ENCODE data around the gene ATAD3C.
"Not testable (repeated sequence)": the region's sequence is repeated elsewhere in the genome, so short reads cannot be mapped to it uniquely, and the experiment has no call there.

ATAD3C gene, protein sequence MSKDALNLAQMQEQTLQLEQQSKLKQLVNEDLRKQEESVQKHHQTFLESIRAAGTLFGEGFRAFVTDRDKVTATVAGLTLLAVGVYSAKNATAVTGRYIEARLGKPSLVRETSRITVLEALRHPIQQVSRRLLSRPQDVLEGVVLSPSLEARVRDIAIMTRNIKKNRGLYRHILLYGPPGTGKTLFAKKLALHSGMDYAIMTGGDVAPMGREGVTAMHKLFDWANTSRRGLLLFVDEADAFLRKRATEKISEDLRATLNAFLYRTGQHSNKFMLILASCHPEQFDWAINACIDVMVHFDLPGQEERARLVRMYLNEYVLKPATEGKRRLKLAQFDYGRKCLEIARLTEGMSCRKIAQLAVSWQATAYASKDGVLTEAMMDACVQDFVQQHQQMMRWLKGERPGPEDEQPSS
- 0.04 to 0.05 reads per million in 2 donors for total RNA-seq

DNA sequence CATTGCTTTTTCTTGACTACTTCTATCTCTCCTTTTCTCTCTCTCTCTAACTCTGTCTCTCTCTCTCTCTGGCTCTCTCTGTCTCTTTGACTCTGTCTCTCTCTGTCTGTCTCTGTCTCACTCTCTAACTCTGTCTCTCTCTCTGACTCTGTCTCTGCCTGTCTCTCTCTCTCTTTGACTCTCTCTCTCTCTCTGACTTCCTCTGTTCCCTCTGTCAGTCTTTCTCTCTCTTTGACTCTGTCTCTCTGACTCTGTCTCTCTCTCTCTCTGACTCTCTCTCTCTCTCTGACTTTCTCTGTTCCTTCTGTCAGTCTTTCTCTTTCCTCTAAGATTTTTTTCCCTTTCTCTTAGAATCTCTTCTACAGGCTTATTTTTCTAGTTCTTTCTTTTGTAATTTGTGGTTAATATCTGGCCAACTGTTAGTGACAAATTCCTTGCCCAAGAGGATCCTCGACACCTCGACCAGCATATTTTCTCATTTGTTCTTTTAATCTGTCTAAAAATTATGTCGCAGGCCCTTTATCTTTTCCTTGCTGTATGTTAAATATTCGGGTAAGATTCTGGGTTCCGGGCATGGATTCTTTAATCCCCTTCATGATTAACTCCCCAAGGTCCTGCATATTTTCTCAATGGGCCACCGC is at the start of gene ATAD3C:
TSS of gene ATAD3C (plus strand) at position 591 of the 641 bp plus-strand sequence. CDS start 995 bp downstream, outside the sequence.
- no peak for DNase-seq

DNA sequence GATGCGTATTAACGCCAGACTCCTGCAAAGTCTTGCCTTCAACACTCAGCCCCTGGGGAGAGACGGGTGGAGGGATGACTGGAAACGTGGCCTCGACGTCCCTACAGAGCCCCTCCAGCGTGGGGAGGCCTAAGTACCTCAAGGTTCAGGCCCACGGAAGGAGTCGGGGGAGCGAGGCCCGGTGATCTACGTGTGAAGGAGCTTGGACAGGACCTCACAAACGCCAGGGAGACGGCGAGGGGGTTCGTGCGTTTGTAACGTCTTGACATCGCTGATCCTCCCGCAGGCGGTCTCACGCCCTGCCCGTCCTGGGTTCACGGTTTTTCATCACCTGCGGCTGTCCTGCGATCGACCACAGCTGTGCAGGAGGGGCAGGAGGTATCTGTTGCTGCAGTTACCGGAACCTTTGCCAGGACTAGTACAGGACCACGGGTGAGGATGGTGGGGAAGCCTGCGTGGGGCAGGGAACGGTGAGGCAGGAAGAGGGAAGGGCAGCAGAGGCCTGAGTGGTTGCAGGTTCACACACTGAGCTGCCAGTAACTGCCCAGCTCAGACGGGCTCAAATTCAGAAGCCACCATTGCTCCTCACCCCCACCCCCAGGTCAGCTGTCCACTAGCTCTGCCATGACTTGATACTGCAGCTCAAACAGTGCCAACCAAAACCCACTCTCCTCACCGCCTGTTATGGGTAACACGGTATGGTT is 49.5 kb upstream of the ATAD3C start:
- DNase-seq: no peak

DNA sequence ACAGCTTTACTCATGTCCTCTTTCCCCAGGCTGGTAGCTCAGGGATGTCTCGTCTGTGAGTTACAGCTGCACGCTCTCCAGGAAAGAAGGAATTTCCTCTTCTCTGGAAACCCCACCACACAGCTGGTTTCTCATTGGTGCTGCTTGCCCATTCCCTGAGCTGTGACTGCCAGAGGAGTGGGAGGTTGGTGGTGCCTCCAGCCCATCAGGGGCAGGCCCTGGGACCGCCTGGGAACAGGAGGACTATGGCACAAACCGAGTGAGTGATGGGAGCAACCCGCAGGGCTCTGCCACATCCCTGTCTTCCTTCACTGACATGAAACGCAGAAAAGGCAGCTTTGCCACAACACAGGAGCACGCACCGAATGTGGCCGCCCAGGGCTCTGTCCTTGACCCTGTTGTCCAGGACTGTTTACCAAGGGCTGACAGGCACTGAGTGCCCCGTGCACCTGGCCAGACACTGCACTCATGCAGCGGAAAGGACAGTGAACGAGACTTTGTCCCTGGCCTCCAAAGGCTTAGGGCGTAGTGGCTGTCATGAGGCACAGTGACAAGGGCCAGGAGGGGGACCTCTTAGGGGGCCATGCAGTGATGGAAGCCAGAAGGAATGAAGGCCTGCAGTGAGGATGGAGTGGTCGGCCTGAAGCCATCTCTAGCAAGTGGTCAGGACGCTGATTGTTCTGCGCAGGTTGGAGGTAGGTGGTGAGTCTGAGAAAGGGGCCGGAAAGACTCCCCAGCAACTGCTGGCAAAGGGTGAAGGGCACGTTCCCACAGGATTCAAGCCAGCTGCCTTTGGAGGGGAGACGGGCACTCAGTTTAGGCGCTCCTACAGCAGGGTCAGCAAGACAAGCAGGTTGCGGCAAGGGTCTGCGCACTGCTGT is 48.7 kb upstream of the ATAD3C start:
- no peak for DNase-seq

DNA sequence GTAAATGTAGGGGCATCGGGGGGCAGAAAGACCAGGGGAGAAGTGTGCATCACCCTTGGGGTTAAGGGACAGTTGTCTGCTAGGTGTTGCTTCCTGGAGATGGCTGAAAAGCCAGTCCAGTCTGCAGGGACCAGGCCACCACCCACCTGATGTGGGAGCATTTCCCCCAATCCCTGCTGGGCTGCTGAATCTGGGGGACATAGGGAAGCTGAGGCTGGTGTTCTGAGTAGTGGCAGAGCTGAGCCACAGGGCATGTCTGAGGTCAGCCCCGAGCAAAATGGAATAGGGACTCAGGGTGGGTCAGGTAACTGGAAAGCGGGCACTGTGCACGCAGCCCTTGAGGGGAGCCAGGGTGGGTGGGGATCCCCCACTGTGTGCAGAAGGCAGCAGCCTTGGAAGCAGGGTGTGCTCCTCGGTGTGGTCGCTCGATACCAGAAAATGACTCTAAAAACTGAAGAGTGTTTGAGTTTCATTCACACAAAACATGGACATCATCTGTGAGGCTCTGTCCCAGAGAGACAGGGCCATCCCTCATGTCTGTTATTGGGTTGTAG is 48.0 kb upstream of the ATAD3C start:
- no peak for DNase-seq

DNA sequence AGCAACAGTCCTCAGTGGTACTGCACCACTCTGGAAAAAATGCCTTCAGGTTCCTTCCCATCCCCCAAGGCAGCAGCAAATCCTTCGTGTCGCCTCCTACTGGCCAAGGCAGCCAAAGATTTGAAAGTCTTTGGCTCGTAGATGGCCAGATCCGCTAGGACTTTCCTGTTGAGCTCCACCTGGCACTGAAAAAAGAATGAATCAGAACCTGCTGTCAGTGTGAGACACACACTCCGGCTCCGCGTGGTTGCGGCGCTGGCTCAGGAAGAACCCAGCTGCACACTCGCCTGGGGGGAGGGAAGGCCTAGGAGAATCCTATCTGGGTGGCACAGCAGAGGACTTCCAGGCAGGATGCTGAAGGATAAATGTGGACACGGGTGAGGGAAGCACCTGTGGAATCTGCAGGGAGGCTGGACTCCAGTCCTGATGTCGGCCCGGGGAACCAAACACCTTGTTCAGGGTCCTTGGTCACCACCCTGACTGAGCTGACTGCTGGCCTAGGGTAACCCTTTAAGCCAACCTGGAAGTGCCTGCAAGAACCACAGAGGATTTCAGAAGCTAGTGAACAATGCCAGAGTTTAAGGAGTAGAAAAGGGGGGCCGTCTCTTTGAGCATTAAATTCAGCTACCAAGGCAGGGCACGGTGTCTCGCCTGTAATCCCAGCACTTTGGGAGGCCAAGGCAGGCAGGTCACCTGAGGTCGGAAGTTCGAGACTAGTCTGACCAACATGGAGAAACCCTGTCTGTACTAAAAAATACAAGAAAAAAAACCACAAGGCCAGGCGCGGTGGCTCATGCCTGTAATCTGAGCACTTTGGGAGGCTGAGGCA is 47.2 kb upstream of the ATAD3C start:
- no peak for DNase-seq

DNA sequence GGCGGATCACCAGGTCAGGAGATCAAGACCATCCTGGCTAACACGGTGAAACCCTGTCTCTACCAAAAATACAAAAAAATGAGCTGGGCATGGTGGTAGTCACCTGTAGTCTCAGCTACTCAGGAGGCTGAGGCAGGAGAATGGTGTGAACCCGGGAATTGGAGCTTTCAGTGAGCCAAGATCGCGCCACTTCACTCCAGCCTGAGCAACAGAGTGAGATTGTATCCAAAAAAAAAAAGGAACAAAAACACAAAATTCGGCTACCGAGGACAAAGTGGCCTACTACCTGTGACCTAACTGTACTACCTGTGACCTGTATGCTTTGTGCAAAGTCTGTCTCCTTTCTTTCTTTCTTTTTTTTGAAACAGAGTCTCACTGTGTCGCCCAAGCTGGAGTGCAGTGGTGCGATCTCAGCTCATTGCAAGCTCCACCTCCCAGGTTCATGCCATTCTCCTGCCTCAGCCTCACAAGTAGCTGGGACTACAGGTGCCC is 46.5 kb upstream of the ATAD3C start:
- not testable (repeated sequence) for DNase-seq

DNA sequence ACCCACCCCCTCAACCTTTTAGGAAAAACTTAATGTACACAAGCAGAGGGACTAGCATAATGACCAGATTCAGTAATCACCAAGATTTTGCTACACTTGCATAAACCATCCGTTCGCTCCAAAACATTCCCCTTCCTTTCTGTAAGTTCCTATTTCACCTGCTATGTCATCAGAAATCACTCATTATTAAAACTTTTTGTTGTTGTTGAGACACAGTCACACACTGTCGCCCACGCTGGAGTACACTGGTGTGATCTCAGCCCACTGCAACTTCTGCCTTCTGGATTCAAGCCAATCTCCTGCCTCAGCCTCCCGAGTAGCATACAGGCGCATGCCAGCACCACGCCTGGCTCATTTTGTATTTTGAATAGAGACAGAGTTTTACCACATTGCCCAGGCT is 45.8 kb upstream of the ATAD3C start:
- DNase-seq: no peak

DNA sequence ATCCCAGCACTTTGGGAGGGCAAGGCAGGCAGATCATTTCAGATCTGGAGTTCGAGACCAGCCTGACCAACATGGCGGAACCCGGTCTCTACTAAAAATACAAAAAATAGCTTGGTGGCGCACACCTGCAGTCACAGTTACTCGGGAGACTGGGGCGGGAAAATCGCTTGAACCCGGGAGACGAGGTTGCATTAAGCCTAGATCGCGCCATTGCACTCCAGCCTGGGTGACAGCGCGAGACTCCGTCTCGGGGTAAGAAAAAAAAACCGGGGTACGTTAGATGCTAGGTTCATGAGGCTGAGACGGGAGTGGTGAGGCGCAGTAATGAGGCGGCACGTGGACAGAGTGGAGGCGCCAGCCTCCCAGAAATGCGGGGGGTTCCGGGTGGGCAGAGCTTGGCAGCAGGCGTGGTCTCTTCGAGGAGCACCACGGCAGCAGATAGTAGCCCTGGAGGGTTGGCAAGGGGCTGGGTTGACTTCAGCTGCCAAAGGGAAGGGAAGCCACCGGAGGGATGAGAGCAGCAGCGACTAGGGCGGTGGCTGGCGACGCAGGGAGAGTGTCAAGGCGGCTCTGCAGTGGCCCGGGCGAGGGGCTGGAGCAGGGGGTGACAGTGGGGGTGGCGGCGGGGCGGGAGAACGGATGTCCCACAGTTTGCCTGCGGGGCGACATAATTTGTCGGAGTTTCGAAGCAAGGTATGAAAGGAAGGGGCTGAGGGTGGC is 43.2 kb upstream of the ATAD3C start:
- no peak for DNase-seq

DNA sequence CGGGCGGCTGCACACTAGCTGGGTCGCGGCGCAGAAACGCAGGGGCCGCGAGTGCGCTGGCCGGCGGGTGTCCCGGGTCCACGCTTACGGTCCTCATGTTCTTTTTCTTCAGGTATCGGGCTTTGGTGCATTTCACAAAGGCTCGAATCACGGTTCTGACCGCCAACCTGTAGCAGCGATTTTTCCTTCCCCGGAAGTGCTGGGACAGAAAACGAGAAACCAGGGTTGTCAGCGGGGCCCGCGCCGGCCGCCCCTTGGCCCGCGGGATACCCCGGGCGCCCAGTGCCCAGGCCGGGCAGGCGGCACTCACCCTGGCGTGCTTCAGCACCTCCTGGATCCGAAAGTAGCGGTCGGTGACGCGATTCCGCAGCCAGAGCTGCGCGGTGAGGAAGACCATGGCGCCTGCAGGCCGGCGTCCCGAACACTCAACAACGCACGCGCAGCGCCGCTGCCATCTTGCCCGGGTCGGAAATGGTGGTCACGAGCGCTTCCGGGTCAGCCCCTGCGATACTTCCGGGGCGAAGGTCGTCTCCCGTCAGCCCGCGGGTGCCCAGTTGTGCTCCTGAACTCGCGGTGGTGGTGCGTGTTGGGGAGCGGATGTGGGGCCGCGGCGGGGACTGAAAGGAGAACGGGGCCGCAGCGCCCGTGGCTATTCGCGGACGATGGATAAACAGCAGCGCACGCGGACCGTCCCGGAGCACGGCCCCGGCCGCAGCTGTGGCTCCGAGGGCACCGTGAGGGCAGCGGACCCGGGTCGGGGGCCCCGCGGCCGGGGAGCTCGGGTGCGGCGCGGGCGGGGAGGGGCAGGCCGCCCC is 42.5 kb upstream of the ATAD3C start, which contains the start of gene MRPL20:
TSS of gene MRPL20 (minus strand) at position 473 of the 815 bp plus-strand sequence. CDS start at position 397, 76 bp downstream.
- peak; percentile 95 for DNase-seq

DNA sequence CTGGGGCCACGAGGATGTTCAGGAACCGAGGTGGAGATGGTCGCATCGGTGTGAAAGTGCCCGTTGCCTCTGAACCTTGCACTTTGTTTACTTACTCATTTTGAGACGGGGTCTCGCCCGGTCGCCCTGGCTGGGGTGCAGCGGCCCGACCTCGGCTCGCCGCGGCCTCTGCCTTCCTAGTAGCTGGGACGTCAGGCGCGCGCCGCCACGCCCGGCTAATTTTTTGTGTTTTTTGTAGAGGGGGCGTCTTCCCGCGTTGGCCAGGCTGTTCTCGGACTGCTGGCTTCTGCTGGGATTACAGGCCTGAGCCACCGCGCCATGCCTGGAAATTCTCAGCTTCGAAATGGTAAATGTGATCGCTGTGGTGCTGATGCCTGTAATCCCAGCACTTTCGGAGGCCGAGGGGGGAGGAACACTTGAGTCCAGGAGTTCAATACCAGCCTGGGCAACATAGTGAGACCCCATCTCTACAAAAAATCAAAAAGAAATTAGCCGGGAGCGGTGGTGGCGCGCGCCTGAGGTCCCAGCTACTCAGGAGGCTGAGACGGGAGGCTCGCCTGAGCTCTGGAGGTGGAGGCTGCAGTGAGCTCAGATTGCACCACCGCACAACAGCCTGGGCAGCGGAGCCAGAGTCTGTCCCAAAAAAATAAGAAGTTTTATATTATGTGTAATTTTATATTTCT is 41.7 kb upstream of the ATAD3C start:
- DNase-seq: no peak

DNA sequence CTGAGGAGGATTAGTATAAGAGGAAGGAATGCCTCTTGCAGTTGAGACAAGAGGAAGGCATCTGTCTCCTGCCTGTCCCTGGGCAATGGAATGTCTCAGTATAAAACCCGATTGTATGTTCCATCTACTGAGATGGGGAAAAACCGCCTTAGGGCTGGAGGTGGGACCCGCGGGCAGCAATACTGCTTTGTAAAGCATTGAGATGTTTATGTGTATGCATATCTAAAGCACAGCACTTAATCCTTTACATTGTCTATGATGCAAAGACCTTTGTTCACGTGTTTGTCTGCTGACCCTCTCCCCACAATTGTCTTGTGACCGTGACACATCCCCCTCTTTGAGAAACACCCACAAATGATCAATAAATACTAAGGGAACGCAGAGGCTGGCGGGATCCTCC is 39.3 kb upstream of the ATAD3C start:
- DNase-seq: not testable (repeated sequence)

DNA sequence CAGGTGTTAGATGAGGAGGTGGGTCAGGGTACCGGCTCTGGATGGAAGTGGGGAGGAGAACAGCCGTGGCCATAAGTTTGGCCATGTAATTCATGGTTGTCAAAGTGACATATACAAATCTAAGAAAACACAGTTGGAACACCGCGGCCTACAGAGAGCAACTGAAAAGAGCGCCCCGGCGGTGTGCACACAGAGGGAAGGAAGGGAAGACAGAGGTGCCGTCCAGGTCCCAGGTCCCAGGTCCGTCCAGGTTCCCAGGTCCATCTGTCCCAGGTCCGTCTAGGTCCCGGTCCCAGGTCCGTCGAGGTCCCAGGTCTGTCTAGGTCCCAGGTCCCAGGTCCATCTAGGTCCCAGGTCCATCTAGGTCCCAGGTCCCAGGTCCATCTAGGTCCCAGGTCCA is 37.9 kb upstream of the ATAD3C start:
- DNase-seq: no peak

DNA sequence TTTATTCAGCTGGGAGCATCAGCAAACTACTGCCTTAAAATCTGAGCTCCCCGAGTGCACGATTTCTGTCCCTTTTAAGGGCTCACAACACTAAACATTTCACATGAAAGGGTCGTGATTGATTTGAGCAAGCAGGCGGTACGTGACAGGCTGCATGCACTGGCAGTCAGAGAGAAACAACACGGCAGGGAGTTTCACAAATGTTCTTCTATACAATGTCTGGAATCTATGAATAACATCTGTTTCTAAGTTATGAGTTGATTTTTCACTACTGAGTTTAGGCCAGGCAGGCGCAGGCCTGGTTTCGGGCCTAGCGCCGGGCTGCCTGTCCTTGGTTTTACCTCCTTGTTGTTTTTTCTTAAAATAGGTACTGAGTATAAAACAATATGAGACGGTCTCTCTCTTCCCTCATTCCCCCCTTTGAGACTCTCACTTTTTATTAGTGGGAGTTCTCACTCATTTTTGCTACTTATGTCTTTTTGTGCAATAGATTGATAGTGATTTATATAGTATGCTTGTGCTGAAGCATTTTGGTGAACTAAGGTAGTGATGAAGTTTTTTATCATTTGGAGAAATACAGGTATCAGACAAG is 37.1 kb upstream of the ATAD3C start:
- DNase-seq: not testable (repeated sequence)

DNA sequence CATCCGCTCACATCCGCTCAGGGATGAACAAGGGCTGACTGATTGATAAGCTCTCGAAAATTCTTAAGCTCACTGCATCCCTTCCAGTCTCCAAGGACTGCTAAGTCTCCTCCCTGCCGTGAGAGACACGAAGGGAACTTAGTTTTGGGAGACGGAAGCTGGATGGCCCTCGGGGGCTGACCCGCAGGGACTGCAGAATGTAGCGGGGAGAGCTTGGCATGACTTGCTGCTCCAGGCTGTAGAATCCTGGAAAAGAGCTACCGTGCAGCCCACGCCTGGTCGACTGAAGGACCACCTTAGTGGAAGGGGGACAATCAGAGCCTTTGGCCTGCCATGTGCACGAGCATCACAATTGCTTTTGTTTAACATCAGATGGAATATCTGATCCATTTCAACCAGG is 33.7 kb upstream of the ATAD3C start:
- no peak for DNase-seq

DNA sequence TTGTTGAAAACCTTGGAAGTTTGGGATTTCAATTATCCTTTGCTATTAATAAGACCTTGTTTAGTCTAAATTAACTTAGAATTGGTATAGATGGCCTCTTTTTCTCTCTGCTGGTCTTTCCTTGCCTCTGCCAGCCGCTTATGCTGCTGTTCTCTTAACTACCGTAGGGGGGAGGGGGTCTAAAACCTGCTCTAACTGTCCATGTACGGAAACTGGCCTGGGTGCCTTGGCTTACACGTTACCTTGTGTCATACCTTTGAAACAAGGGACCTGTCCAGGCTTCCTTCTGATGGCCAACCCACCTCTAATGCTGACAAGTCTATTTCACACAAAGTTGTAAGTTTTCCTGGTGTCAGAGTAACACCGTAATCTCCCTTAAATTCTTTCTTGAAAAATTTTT is 32.1 kb upstream of the ATAD3C start:
- DNase-seq: not testable (repeated sequence)

DNA sequence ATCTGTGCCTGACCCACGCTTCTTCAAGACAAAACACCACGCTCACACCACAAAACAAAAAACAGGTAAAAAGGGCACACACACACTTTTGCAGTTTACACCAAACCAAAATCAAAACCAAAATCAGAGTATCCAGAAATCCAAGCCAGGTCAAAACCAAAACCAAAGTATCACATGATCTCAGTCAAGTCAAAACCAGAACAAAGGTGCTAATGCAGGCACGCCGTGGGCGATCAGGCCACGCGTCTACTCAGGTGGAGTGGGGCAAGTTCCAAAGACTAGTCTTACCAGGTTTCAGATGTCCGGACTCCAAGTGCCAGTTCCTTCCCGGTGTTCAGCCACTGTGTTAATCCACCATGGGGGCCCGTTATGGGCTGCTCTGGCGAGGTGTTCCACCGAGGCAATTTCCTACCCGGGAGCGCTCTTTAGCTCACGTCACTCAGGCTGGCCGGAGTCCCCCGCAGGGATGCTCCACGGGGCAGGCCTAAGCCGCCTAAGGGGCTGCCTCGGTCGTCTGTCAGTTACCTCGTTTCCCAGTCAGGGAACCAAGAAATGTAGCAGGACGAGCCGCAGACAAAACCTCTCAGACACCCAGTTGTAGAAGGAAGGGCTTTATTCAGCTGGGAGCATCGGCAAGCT is 31.5 kb upstream of the ATAD3C start:
- not testable (repeated sequence) for DNase-seq

DNA sequence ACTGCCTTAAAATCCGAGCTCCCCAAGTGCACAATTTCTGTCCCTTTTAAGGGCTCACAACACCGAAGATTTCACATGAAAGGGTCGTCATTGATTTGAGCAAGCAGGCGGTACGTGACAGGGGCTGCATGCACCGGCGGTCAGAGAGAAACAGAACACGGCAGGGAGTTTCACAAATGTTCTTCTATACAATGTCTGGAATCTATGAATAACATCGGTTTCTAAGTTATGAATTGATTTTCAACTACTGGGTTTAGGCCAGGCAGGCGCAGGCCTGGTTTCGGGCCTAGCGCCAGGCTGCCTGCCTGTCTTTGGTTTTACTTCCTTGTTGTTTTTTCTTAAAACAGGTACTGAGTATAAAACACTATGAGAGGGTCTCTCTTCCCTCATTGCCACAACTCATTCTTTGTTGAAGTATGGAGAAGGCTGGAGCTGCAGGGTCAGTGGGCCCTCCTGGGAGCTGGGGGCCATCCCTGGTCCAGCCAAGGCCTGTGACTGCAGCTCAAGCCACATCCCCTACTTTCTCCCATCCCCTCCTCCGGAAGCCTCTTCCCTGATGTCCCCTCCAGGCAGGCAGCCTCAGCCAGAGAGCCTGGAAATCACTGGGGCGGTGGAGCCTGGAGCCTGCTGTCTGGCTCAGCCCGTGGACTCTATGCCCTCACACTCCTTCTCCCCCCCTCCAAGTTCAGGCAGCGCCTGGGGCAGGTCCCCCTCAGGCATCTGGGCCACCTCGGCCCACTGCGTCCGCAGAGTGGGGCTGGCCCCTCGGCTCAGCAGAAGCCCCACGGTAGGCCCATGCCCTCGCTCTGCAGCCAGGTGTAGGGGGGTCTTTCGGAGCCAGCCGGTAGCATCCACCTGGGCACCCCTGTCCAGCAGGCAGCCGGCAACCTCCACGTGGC is 30.8 kb upstream of the ATAD3C start:
- DNase-seq: no peak

Data from activated gamma-delta T cell (primary cell).